ENCODE data around the gene CLSTN2.

The CLSTN2 gene

DNA sequence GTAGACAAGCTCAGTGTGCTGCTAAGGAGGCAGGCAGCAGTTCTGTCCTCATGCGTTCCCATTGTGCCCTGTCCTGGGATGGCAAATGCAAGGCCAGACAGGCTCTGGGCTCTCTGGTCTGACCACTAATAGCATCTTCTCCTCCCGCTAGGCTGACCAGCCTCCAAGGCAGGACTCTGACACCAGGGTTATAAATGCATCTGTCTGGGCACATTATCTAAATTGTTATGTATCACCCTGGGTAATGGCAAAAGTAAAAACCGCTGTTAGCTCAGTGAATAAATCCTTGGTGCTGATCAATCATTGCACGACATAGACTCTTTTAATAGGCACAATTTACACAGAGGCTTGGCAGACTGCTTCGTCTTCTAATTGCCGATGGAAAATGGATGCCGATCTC is 85.6 kb downstream of the CLSTN2 start:
- TF ChIP-seq FOXP2 (optimal IDR thresholded peaks at IDR 0.05; ENCODE audit: borderline replicate concordance, extremely low read depth, extremely low read length, insufficient read depth): no peak

DNA sequence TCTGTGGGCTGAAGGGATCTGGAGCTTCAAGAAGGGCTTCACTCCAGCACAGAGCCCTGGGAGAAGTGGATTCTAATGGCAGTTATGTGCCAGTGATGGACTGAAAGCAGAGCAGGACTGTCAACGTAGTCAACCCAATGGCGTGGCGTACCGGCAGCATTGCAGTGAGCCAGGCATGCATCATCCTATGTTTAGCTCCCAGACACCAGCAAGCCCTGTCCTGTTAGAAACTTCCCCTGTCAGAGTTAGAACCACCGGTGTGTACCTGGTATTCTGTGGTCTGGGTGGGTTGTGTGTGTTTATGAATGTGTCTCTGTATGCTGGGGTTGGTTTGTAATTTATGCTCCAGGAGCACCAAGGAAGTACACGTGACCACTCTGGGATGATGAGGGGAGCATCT is 86.3 kb downstream of the CLSTN2 start:
- TF ChIP-seq TAF1 (IDR thresholded peaks at IDR 0.05; ENCODE audit: borderline replicate concordance, insufficient read depth, low read length) (no peak), FOXP2 (optimal IDR thresholded peaks at IDR 0.05; ENCODE audit: borderline replicate concordance, extremely low read depth, extremely low read length, insufficient read depth) (no peak), POLR2AphosphoS5 (IDR thresholded peaks at IDR 0.05; ENCODE audit: low read depth, low read length) (no peak), SIN3A (IDR thresholded peaks at IDR 0.05; ENCODE audit: borderline replicate concordance, insufficient read depth, low read length) (no peak)
- TF ChIP-seq, protein P1, sequence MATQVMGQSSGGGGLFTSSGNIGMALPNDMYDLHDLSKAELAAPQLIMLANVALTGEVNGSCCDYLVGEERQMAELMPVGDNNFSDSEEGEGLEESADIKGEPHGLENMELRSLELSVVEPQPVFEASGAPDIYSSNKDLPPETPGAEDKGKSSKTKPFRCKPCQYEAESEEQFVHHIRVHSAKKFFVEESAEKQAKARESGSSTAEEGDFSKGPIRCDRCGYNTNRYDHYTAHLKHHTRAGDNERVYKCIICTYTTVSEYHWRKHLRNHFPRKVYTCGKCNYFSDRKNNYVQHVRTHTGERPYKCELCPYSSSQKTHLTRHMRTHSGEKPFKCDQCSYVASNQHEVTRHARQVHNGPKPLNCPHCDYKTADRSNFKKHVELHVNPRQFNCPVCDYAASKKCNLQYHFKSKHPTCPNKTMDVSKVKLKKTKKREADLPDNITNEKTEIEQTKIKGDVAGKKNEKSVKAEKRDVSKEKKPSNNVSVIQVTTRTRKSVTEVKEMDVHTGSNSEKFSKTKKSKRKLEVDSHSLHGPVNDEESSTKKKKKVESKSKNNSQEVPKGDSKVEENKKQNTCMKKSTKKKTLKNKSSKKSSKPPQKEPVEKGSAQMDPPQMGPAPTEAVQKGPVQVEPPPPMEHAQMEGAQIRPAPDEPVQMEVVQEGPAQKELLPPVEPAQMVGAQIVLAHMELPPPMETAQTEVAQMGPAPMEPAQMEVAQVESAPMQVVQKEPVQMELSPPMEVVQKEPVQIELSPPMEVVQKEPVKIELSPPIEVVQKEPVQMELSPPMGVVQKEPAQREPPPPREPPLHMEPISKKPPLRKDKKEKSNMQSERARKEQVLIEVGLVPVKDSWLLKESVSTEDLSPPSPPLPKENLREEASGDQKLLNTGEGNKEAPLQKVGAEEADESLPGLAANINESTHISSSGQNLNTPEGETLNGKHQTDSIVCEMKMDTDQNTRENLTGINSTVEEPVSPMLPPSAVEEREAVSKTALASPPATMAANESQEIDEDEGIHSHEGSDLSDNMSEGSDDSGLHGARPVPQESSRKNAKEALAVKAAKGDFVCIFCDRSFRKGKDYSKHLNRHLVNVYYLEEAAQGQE (IDR thresholded peaks at IDR 0.05; ENCODE audit: insufficient read depth in 1 of 2, low read depth in 2 of 2, low read length in 2 of 2): no peak

DNA sequence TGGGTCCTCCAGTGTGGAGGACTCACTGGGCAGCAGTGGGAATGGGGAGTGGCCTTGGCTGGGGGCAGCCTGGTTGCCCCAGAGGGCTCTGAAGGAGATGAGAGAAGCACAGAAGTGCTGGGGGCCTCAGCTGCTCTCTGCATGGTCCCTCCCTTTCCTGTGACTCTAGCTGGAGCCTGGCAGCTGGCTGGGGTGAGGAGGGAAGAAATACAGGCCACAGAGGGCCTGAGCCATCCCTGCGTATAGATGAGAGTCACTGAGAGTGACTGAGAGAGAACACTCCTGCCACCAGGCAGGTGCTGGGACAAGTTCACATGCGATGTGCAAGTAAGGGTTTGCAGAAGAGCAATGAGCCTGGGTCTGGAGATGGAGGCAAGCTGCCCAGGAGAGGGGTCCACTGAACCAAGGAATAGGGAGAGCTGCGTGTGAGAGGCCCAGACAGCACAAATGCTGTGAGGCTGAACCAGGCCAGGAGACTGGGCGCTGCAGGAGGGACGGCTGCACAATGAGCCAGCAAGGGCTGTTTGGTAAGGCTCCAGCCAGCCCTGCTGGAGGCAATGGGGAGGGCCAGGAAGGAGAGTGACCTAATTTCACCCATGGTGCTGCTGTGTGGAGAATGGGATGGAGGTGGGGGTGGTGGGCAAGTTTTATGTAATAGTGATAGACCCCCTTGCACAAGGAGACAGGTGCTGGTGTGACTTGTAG is 87.2 kb downstream of the CLSTN2 start:
- no peak for TF ChIP-seq SIN3A (IDR thresholded peaks at IDR 0.05; ENCODE audit: borderline replicate concordance, insufficient read depth, low read length)
- TF ChIP-seq TAF1 (IDR thresholded peaks at IDR 0.05; ENCODE audit: borderline replicate concordance, insufficient read depth, low read length): no peak
- TF ChIP-seq FOXP2 (optimal IDR thresholded peaks at IDR 0.05; ENCODE audit: borderline replicate concordance, extremely low read depth, extremely low read length, insufficient read depth): no peak
- TF ChIP-seq, protein P1 (IDR thresholded peaks at IDR 0.05; ENCODE audit: insufficient read depth in 1 of 2, low read depth in 2 of 2, low read length in 2 of 2): no peak
- no peak for TF ChIP-seq POLR2AphosphoS5 (IDR thresholded peaks at IDR 0.05; ENCODE audit: low read depth, low read length)

DNA sequence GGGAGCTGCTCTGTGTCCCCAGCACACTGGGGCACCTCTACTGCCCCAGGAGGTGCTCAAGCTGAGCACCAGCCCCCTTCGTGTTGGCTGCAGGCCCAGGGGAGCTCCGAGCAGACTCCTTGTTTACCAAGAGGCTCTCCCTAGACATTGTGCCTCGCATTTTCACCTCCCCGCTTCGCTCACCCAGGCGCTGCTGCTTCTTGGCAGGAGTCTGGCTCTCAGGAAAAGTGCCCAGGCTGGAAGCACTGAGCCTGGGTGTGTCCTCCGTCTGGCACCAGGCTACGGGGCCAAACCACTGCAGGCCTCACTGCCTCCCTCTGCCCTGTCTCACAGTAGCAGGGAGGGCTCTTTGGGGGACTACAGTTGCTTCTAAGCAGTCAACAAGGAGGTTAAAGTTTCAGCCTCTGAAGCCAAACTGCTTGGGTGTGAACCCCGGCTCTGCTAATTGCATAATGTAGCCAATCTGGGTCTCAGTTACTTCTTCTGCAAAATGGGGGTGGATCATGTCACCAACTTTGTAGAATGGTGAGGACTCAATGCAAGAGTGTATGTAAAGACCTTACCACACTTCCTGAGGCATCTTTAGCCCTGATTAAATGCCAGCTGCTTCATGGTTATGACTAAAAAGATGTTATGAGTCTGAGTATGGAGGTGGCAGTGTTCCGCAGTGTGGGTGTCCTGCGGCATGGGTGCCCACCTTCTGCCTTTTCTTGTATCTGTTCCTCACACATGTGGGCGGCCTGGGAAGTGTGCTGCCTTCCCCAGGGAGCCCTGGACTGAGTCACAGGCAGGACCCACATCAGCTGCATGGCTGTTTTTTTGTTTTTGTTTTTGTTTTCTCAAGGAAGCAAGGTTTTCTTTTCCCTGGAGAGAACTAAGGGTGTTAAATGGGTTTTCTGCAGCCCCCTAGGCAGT is 88.9 kb downstream of the CLSTN2 start:
- TF ChIP-seq FOXP2 (optimal IDR thresholded peaks at IDR 0.05; ENCODE audit: borderline replicate concordance, extremely low read depth, extremely low read length, insufficient read depth) (no peak), POLR2AphosphoS5 (IDR thresholded peaks at IDR 0.05; ENCODE audit: low read depth, low read length) (no peak), SIN3A (IDR thresholded peaks at IDR 0.05; ENCODE audit: borderline replicate concordance, insufficient read depth, low read length) (no peak), TAF1 (IDR thresholded peaks at IDR 0.05; ENCODE audit: borderline replicate concordance, insufficient read depth, low read length) (no peak)
- TF ChIP-seq, protein P1 (IDR thresholded peaks at IDR 0.05; ENCODE audit: insufficient read depth in 1 of 2, low read depth in 2 of 2, low read length in 2 of 2): no peak

DNA sequence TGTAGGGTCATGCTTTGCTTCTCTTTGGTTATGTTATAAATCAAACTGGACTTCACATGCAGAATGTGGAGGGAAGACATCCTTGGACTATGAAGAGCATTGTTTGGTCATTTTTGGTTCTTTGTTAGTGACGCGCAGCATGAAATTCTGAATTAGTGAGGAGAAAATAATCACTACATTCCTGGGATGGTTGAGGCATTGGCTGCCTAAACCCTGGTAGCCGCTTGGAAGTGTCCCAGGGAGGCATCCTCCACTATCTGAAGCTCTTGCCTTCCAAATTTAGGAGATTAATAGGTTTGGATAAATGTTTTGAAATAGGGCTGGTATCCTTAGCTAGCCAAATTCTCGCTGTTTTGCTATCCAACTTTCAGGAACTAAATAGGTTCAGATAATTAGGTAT is 96.2 kb downstream of the CLSTN2 start:
- TF ChIP-seq FOXP2 (optimal IDR thresholded peaks at IDR 0.05; ENCODE audit: borderline replicate concordance, extremely low read depth, extremely low read length, insufficient read depth): no peak
- TF ChIP-seq, protein P1 (IDR thresholded peaks at IDR 0.05; ENCODE audit: insufficient read depth in 1 of 2, low read depth in 2 of 2, low read length in 2 of 2): no peak
